Measurements from ENCODE around the gene ADGRA1.

The ADGRA1 gene

GRCh38 chr10:133094286-133094685 is 6.6 kb downstream of the ADGRA1 start:
- DNase-seq, result no peak
- H3K36me3 ChIP-seq (replicated peaks; ENCODE audit: insufficient read depth, low read length), result no peaks in the 10 kb centered on the region
- no peak overlapping the region for H2AFZ ChIP-seq (ENCODE audit: low read length)
- no peak overlapping the region for H3K9ac ChIP-seq (ENCODE audit: low read length)
- H3K4me1 ChIP-seq (ENCODE audit: low read length), result no peaks in the 10 kb centered on the region
- no peaks in the 10 kb centered on the region for H4K20me1 ChIP-seq (ENCODE audit: insufficient read depth, low read length)
- no peaks in the 10 kb centered on the region for H3K9me2 ChIP-seq (replicated peaks; ENCODE audit: insufficient read depth, low read length)
- no peak overlapping the region for H3K27ac ChIP-seq (ENCODE audit: low read length)
- H3K4me3 ChIP-seq (ENCODE audit: low read length), result no peak overlapping the region
- no peak for TF ChIP-seq CTCF (IDR thresholded peaks at IDR 0.05; ENCODE audit: low read length)
- TF ChIP-seq EZH2 (optimal IDR thresholded peaks at IDR 0.05; ENCODE audit: low read depth, low read length), result no peak
- no peak for TF ChIP-seq EZH2phosphoT487 (IDR thresholded peaks at IDR 0.05; ENCODE audit: low read length)
- H3F3A ChIP-seq (ENCODE audit: insufficient read depth, low read length), result no peaks in the 10 kb centered on the region
- H3K9me3 ChIP-seq (replicated peaks; ENCODE audit: insufficient read depth, low read length), result no peaks in the 10 kb centered on the region
- no peaks in the 10 kb centered on the region for H3K79me2 ChIP-seq (ENCODE audit: low read length)
- no peak overlapping the region for H3K4me2 ChIP-seq (ENCODE audit: low read depth, low read length)
- H3K27me3 ChIP-seq (replicated peaks; ENCODE audit: insufficient read depth, low read length), result peaks cover 57% of the 10 kb centered on the region

- no peak for DNase-seq
- Histone ChIP-seq H3K4me1 (ENCODE audit: low read length) (no peaks in the 10 kb centered on the region), H3K4me3 (ENCODE audit: low read length) (no peak overlapping the region), H3K27me3 (replicated peaks; ENCODE audit: insufficient read depth, low read length) (peaks cover 62% of the 10 kb centered on the region), H4K20me1 (ENCODE audit: insufficient read depth, low read length) (no peaks in the 10 kb centered on the region), H3F3A (ENCODE audit: insufficient read depth, low read length) (no peaks in the 10 kb centered on the region), H3K79me2 (ENCODE audit: low read length) (no peaks in the 10 kb centered on the region), H3K36me3 (replicated peaks; ENCODE audit: insufficient read depth, low read length) (no peaks in the 10 kb centered on the region), H3K9me2 (replicated peaks; ENCODE audit: insufficient read depth, low read length) (no peaks in the 10 kb centered on the region), H3K4me2 (ENCODE audit: low read depth, low read length) (no peak overlapping the region), H3K9ac (ENCODE audit: low read length) (no peak overlapping the region), H2AFZ (ENCODE audit: low read length) (no peak overlapping the region), H3K27ac (ENCODE audit: low read length) (no peak overlapping the region), H3K9me3 (replicated peaks; ENCODE audit: insufficient read depth, low read length) (no peaks in the 10 kb centered on the region)
- no peak for TF ChIP-seq EZH2phosphoT487 (IDR thresholded peaks at IDR 0.05; ENCODE audit: low read length)
- no peak for TF ChIP-seq CTCF (IDR thresholded peaks at IDR 0.05; ENCODE audit: low read length)
- no peak for TF ChIP-seq EZH2 (optimal IDR thresholded peaks at IDR 0.05; ENCODE audit: low read depth, low read length)
Observed at GRCh38 chr10:133094866-133095265, 7.1 kb downstream of the ADGRA1 start.

GRCh38 chr10:133095586-133095985 is 7.9 kb downstream of the ADGRA1 start:
- H3K4me1 ChIP-seq (ENCODE audit: low read length), result no peaks in the 10 kb centered on the region
- peaks cover 69% of the 10 kb centered on the region for H3K27me3 ChIP-seq (replicated peaks; ENCODE audit: insufficient read depth, low read length)
- no peak overlapping the region for H3K9ac ChIP-seq (ENCODE audit: low read length)
- no peak for TF ChIP-seq EZH2 (optimal IDR thresholded peaks at IDR 0.05; ENCODE audit: low read depth, low read length)
- no peak for TF ChIP-seq CTCF (IDR thresholded peaks at IDR 0.05; ENCODE audit: low read length)
- TF ChIP-seq EZH2phosphoT487 (IDR thresholded peaks at IDR 0.05; ENCODE audit: low read length), result no peak
- H3K4me2 ChIP-seq (ENCODE audit: low read depth, low read length), result no peak overlapping the region
- DNase-seq, result no peak
- H3K9me2 ChIP-seq (replicated peaks; ENCODE audit: insufficient read depth, low read length), result no peaks in the 10 kb centered on the region
- H3K27ac ChIP-seq (ENCODE audit: low read length), result no peak overlapping the region
- H3K9me3 ChIP-seq (replicated peaks; ENCODE audit: insufficient read depth, low read length), result no peaks in the 10 kb centered on the region
- H4K20me1 ChIP-seq (ENCODE audit: insufficient read depth, low read length), result no peaks in the 10 kb centered on the region
- H3K4me3 ChIP-seq (ENCODE audit: low read length), result no peak overlapping the region
- no peaks in the 10 kb centered on the region for H3K36me3 ChIP-seq (replicated peaks; ENCODE audit: insufficient read depth, low read length)
- no peak overlapping the region for H2AFZ ChIP-seq (ENCODE audit: low read length)
- H3F3A ChIP-seq (ENCODE audit: insufficient read depth, low read length), result no peaks in the 10 kb centered on the region
- no peaks in the 10 kb centered on the region for H3K79me2 ChIP-seq (ENCODE audit: low read length)

Data from MM.1S (cell line).